GM12878 (cell line): ENCODE measurements around the gene RASAL1. TPM values are rescaled to one million over a fixed set of nuclear protein-coding genes. Genes with fewer than 3 reads are reported as not detected.
A peak's percentile ranks its signal among the peaks of the same experiment; 100 is the strongest.

Experiments
- BCLAF1 ChIP-seq: fragments of 450-650 bp; IDR thresholded peaks from 2 replicates; pipeline ENCODE4 v1.6.1; 2017; ENCODE audit warnings: antibody characterized with exemption, mild to moderate bottlenecking, moderate library complexity
- BHLHE40 ChIP-seq, 2 experiments: fragments of 450-650 bp in 1 of 2; IDR thresholded peaks; 2 replicates each; pipeline ENCODE4 v1.6.1; 2011 to 2017; ENCODE audit warnings: low read depth in 2 of 2, borderline replicate concordance in 1 of 2, improper control_type of control experiment in 1 of 2, low read length in 1 of 2, mild to moderate bottlenecking in 1 of 2
- CREB1 ChIP-seq: IDR thresholded peaks from 2 replicates; pipeline ENCODE4 v1.6.1; 2012; ENCODE audit warnings: low read depth, mild to moderate bottlenecking, inconsistent platforms
- LARP7 ChIP-seq: fragments of 450-650 bp; IDR thresholded peaks from 2 replicates; pipeline ENCODE4 v1.6.1; 2017; ENCODE audit warnings: mild to moderate bottlenecking
- RUNX3 ChIP-seq: IDR thresholded peaks from 2 replicates; pipeline ENCODE4 v1.6.1; 2012; ENCODE audit warnings: low read length, inconsistent platforms
- ZBTB40 ChIP-seq: fragments of 450-650 bp; IDR thresholded peaks from 2 replicates; pipeline ENCODE4 v1.6.1; 2016; ENCODE audit warnings: mild to moderate bottlenecking, moderate library complexity, borderline replicate concordance
- polyA plus RNA-seq, 11 experiments: library from polyadenylated mRNA; depleted of rRNA in 4 of 11; unstranded in 6 of 11; stranded (reverse) in 5 of 11; fragments of >200 nt; fragmentation: Nextera tagmentation in 4 of 11; fragmentation: Illumina TruSeq in 1 of 11; extraction: Ambion mirVana in 4 of 11; extraction: Trizol in 1 of 11; gene quantifications; 1 replicate in 1 of 11; 2 replicates in 10 of 11; pipeline versions ENCODE4 v1.2.1 to v1.2.3, GENCODE V29; 2011 to 2016; ENCODE audit warnings: inconsistent platforms in 2 of 11, missing spikeins in 2 of 11, low read depth in 1 of 11
- total RNA-seq, 4 experiments: library from RNA; depleted of rRNA in 3 of 4; stranded (reverse); fragments of >200 nt in 3 of 4; fragmentation: Illumina TruSeq in 1 of 4; extraction: Trizol in 1 of 4; gene quantifications; 2 replicates each; pipeline versions ENCODE4 v1.2.1 to v1.2.3, GENCODE V29; 2013 to 2021

RASAL1 gene
- total and polyA plus RNA-seq, 10 of the 15 experiments (the other 5 are each of a cell fraction or from before 2014, with no cell fraction given): 0.12 to 1.0 (median 0.52) TPM; not detected in 6

GRCh38 chr12:113056631-113057488 is 78.7 kb downstream of the RASAL1 start, which contains the start of gene DTX1 (continued):
- TF ChIP-seq BCLAF1 (no peak), ZBTB40 (no peak), RUNX3 (no peak), CREB1 (no peak), BHLHE40 (IDR thresholded peaks at IDR 0.05; ENCODE audit: borderline replicate concordance in 1 of 2, low read depth in 2 of 2, low read length in 1 of 2) (peak in 1 of 2 experiments; percentile 12; a peak in 1 of 4 replicates), LARP7 (peak; percentile 77)
